ENCODE data around the gene HDGF. TPM values are rescaled to one million over a fixed set of nuclear protein-coding genes. Genes with fewer than 3 reads are reported as not detected.
A peak's percentile ranks its signal among the peaks of the same experiment; 100 is the strongest.

Gene HDGF
- total and polyA plus RNA-seq, 2 donors (not counting 1 experiment from before 2014, with no cell fraction given), result 99.1 to 138 TPM

GRCh38 chr1:156772728-156773497, 21.4 kb upstream of the HDGF start:
- no peak for TF ChIP-seq EZH2 (IDR thresholded peaks at IDR 0.05; ENCODE audit: low read length, missing control alignments)
- TF ChIP-seq CTCF (conservative IDR thresholded peaks at IDR 0.05 in 1 of 2, IDR thresholded peaks at IDR 0.05 in 1 of 2; ENCODE audit: low read depth in 1 of 2, low read length in 2 of 2), result no peak

GRCh38 chr1:156772222-156772621, 20.7 kb upstream of the HDGF start:
- TF ChIP-seq CTCF (conservative IDR thresholded peaks at IDR 0.05 in 1 of 2, IDR thresholded peaks at IDR 0.05 in 1 of 2; ENCODE audit: low read depth in 1 of 2, low read length in 2 of 2) (no peak), EZH2 (IDR thresholded peaks at IDR 0.05; ENCODE audit: low read length, missing control alignments) (no peak)
- no peaks in the 10 kb centered on the region for H4K20me1 ChIP-seq (ENCODE audit: control insufficient read depth, extremely low read depth, insufficient read depth, low read length)
- peaks cover 3% of the 10 kb centered on the region for H3K36me3 ChIP-seq (ENCODE audit: control insufficient read depth, insufficient read depth, low read length)
- H2AFZ ChIP-seq (ENCODE audit: low read length), result no peak overlapping the region
- H3K79me2 ChIP-seq (ENCODE audit: control insufficient read depth, insufficient read depth, low read length), result peaks cover 81% of the 10 kb centered on the region
- H3K9ac ChIP-seq (ENCODE audit: insufficient read depth, low read length), result no peak overlapping the region
- no peaks in the 10 kb centered on the region for H3K4me1 ChIP-seq (ENCODE audit: control insufficient read depth, extremely low read depth, insufficient read depth, low read length)
- no peak for DNase-seq (ENCODE audit: low read depth in 2 of 2)
- no peak overlapping the region for H3K4me2 ChIP-seq (ENCODE audit: extremely low read depth, insufficient read depth, low read length)
- H3K27me3 ChIP-seq (ENCODE audit: control insufficient read depth, insufficient read depth, low read length), result no peaks in the 10 kb centered on the region
- H3K4me3 ChIP-seq (replicated peaks in 1 of 4; ENCODE audit: control extremely low read depth in 1 of 4, insufficient read depth in 1 of 4, low read depth in 3 of 4, low read length in 4 of 4), result no peak overlapping the region
- no peak overlapping the region for H3K27ac ChIP-seq (ENCODE audit: insufficient read depth, low read length)
- H3K9me3 ChIP-seq (ENCODE audit: control insufficient read depth, insufficient read depth, low read depth, low read length), result no peaks in the 10 kb centered on the region

More at GRCh38 chr1:156772728-156773497, 21.4 kb upstream of the HDGF start:
- H3K4me2 ChIP-seq (ENCODE audit: extremely low read depth, insufficient read depth, low read length), result peak overlapping the region; percentile 32
- H3K27ac ChIP-seq (ENCODE audit: insufficient read depth, low read length), result no peak overlapping the region
- peaks cover 81% of the 10 kb centered on the region for H3K79me2 ChIP-seq (ENCODE audit: control insufficient read depth, insufficient read depth, low read length)
- H4K20me1 ChIP-seq (ENCODE audit: control insufficient read depth, extremely low read depth, insufficient read depth, low read length), result no peaks in the 10 kb centered on the region
- H3K4me3 ChIP-seq (replicated peaks in 1 of 4; ENCODE audit: control extremely low read depth in 1 of 4, insufficient read depth in 1 of 4, low read depth in 3 of 4, low read length in 4 of 4), result no peak overlapping the region
- peaks cover 3% of the 10 kb centered on the region for H3K36me3 ChIP-seq (ENCODE audit: control insufficient read depth, insufficient read depth, low read length)
- H2AFZ ChIP-seq (ENCODE audit: low read length), result no peak overlapping the region
- H3K9ac ChIP-seq (ENCODE audit: insufficient read depth, low read length), result peak overlapping the region; percentile 14
- no peak for DNase-seq (ENCODE audit: low read depth in 2 of 2)
- H3K4me1 ChIP-seq (ENCODE audit: control insufficient read depth, extremely low read depth, insufficient read depth, low read length), result no peaks in the 10 kb centered on the region
- no peaks in the 10 kb centered on the region for H3K27me3 ChIP-seq (ENCODE audit: control insufficient read depth, insufficient read depth, low read length)
- H3K9me3 ChIP-seq (ENCODE audit: control insufficient read depth, insufficient read depth, low read depth, low read length), result no peaks in the 10 kb centered on the region

- TF ChIP-seq EZH2 (IDR thresholded peaks at IDR 0.05; ENCODE audit: low read length, missing control alignments) (no peak), CTCF (conservative IDR thresholded peaks at IDR 0.05 in 1 of 2, IDR thresholded peaks at IDR 0.05 in 1 of 2; ENCODE audit: low read depth in 1 of 2, low read length in 2 of 2) (no peak)
- Histone ChIP-seq H2AFZ (ENCODE audit: low read length) (no peak overlapping the region), H3K9me3 (ENCODE audit: control insufficient read depth, insufficient read depth, low read depth, low read length) (no peaks in the 10 kb centered on the region), H3K27ac (ENCODE audit: insufficient read depth, low read length) (peak overlapping the region; percentile 93), H3K9ac (ENCODE audit: insufficient read depth, low read length) (peak overlapping the region; percentile 16), H3K27me3 (ENCODE audit: control insufficient read depth, insufficient read depth, low read length) (no peaks in the 10 kb centered on the region), H3K4me3 (replicated peaks in 1 of 4; ENCODE audit: control extremely low read depth in 1 of 4, insufficient read depth in 1 of 4, low read depth in 3 of 4, low read length in 4 of 4) (peak overlapping the region; percentile 93 to 97 (median 96)), H4K20me1 (ENCODE audit: control insufficient read depth, extremely low read depth, insufficient read depth, low read length) (no peaks in the 10 kb centered on the region), H3K36me3 (ENCODE audit: control insufficient read depth, insufficient read depth, low read length) (peaks cover 3% of the 10 kb centered on the region), H3K79me2 (ENCODE audit: control insufficient read depth, insufficient read depth, low read length) (peaks cover 58% of the 10 kb centered on the region), H3K4me1 (ENCODE audit: control insufficient read depth, extremely low read depth, insufficient read depth, low read length) (no peaks in the 10 kb centered on the region), H3K4me2 (ENCODE audit: extremely low read depth, insufficient read depth, low read length) (peak overlapping the region; percentile 92)
- no peak for DNase-seq (ENCODE audit: low read depth in 2 of 2)
Observed at GRCh38 chr1:156768610-156769295, 17.3 kb upstream of the HDGF start.
